Measurements from ENCODE around the gene CCDC77.

DNA sequence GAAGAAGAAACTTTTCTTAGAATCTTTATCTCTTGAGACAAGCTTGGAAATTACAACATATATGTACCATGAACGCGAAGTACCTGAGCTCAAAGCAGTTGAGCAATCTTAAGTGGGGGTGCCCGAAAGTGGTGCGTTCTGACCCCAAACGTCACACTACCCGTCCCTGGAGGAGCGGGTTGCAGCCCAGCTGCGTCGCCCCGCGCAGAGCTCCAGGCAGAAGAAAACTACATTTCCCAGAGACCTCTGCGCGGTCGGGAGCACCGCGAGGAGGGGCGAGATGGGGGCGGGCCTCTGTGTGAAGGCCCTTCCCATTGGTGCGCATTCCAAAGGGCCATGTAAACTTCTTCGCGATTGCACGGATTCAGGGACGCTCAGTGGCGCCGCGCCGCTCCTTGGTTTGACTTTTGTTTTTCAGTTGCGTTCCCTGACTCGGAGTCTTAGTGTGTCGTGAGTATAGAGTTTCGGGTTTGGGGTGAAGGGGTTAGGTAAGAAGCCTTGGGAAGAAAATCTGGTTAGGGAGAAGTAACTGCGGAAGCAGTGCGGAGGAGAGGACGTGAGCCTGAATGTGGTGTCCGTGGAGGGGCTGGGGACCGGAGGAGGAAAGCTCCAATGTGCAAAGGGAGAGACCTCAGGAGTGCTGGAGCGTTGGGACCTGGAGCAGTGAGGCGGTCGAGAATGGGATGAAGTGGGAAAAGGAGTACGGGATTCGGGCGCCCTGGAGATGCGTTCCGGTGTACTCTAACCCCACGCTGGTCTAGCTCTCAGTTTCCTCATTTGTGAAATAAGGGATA lies at the start of gene CCDC77:
- TF ChIP-seq GATA2 (IDR thresholded peaks at IDR 0.05; ENCODE audit: low read depth, low read length) (no peak), GATA3 (IDR thresholded peaks at IDR 0.05; ENCODE audit: low read depth, low read length) (no peak)
